ENCODE measurements around the gene DDX49.
"Not testable (repeated sequence)": the region's sequence is repeated elsewhere in the genome, so short reads cannot be mapped to it uniquely, and the experiment has no call there.

Gene DDX49

DNA sequence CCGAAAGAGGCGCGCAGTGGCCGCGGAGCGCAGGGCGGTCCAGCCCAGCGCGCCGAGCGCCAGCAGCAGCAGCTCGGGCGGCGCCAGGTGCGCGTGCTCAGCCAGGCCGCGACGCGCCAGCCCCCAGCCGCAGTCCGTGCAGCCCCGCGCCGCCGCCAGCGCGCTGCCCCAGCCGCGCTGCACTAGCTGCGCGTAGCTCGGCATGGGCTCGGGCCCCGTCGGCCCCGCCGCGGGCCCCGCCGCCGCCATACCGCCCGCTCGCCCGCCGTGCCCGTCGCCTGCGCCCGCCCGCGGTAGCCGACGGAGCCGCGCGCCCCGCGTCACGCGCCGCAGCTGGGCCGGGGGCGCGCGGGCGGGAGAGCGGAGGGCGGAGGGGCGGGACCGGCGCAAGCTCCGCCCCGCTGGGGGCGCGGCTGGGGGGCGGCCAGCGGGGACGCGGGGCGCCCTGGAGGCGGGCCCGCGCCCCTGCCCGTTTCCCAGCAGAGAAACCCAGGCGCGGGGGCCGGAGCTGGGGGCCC lies 23.6 kb upstream of the DDX49 start, which contains the start of gene CERS1:
TSS of gene CERS1 (minus strand) at position 335 of the 518 bp plus-strand sequence. CDS start at position 249, 86 bp downstream.
- DNase-seq, result no peak

DNA sequence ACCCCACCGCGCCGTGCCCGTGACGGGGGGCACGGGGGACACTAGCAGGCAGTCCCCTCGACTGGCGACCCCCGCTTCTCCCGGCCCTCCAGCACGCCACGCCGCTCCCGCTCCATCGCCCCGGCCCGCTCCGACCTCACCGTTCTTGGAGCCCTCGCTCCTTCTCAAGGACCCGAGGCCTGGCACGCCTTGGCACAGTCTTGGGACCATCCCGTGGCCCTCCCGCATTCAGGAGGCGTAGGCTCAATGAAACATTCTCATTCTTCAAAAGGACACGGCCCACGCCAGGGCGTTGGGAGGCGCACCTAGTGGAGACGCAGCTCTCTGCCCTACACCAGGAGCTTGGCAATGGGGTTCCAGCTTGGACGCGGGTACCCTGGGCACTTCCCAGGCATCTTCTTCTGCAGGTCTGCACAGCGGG lies 23.1 kb upstream of the DDX49 start:
- DNase-seq, result no peak

DNA sequence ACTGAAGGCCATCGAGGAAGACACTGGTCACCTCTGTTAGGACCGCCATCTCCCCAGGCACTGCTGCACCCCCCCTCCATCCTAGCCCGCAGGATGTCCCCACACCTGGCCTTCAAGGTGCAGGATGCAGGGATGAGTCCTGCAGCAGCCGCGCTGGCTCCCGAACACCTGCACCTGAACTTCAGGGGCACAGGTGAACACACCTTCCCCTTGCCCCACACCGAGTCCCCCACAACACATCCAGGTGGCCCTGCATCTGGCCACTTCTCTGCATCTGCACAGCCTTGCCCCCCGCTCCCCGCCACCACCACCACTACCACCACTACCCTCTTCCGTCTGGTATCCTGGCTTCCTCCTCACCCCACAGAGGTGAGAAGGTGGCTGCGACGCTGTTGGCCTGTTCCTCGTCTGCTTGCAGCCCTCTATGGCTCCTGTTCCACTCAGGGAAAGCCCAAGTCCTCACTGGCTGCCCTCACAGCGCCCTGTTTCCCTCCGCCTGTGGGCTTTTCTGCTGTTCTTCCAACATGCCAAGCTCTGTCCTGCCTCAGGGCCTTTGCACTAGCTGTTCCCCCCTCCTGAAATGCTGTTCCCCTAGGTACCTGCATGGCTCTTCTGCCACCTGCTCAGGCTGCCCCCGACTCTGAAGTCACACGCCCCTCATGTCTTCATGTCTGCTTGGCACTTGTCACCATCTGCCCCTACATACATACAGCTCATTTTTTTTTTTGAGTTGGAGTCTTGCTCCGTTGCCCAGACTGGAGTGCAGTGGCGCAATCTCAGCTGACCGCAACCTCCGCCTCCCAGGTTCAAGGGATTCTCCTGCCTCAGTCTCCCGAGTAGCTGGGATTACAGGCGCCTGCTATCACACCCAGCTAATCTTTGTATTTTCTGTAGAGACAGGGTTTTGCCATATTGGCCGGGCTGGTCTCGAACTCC lies 22.2 kb upstream of the DDX49 start:
- no peak for DNase-seq

DNA sequence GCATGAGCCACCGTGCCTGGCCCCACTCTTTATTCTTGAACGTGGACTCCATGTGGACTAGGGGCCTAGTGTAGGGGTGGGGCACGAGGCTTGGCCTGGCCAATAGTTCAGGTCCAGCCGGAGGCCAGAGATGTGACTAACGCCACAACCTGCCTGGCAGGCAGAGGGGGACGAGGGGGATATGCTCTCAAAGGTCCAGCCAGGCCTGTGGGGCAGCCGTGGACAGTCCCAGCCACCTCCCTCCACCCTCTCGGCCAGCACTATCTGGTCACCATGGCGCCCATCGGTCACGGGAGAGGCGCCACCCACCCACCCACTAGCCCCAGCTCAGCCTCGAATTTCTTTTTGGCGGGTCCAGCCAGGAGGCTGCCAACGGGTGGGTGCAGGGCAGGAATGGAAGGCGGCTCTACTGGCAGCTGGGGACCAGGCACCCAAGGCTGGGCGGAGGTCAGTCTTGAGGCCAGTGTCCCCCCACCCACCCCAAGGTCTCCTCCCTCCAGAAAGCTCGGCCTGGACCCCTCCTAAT lies 21.4 kb upstream of the DDX49 start:
- DNase-seq, result no peak

DNA sequence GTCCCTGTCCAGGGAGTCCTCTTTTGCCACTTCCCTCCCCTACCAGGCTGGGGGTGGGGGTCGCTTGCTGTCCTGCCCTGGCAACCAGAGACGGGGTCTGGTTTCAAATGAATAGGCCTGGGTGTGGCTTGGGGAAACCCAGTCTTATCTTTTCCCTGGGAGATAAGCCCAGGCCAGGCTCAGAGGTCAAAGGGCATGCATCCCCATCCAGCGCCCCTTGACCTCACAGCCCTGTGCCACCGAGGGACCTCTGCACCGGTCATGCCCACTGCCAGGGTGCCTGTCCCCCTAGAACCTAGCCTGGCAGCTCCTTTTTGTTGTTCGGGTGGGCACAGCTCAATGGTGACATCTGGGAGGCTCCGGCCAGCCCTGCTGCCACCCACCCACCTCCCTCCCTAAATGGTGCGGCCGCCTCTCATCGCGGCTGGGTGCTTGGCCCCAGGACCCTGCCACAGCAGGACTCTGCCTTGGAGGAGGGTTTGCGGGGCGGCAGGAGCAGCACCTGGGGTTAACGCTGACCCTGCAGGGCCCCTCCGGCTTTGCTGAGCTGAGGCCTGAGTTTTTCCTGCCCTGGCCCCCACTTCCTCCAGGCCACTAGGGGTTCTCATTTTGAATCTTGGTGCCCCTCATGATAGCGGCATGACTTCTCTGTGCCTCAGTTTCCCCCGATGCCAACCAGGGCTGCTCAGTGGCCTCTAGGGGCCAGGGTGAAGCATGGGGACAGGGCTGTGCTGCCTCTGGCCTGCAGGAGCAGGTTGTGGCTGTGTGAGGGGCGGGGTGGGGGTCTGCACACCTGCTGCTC lies 20.7 kb upstream of the DDX49 start:
- no peak for DNase-seq

DNA sequence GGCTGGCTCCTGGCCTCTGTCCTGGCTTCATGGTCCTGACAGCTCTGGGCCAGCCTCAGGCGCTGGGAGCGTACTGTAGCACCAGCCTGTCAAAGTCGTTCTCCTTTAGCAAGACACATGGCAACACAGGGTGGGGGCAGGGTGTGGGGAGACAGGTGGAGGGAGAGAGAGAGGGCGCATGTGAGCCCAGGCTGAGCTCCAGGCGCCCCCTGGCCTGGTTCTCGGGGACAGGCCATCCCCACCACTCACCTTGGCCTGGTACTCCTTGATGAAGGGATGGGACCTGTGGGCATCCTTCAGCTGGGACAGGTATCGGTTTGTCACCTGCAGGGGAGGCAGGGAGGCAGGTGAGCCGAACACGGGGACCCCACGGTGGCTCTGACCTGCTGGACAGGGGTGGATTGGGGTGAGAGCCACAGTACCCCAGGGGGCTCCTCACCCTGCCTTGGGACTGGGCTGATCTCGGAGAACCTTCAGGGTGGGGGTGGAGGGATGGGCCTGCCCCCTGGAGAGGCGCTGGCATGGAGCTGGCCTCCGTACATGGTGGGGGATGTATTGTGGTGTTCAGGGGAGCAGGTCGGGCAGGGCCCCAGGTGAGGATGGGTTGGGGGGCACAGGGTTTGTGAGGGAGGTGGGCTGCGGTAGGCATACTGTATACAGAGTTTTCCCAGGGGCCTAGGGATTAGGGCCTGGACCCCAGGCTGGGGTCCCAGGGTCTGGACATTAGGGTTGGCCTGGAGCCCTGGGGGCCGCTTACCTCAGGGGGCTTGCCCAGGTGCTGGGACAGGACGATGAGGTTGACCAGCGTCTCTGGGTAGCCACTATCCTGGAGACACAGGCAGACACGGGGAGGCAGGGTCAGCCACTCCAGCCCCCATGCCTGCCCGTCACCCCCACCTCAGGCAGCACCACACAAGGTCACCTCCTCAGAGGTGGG lies 19.6 kb upstream of the DDX49 start:
- DNase-seq, result no peak

DNA sequence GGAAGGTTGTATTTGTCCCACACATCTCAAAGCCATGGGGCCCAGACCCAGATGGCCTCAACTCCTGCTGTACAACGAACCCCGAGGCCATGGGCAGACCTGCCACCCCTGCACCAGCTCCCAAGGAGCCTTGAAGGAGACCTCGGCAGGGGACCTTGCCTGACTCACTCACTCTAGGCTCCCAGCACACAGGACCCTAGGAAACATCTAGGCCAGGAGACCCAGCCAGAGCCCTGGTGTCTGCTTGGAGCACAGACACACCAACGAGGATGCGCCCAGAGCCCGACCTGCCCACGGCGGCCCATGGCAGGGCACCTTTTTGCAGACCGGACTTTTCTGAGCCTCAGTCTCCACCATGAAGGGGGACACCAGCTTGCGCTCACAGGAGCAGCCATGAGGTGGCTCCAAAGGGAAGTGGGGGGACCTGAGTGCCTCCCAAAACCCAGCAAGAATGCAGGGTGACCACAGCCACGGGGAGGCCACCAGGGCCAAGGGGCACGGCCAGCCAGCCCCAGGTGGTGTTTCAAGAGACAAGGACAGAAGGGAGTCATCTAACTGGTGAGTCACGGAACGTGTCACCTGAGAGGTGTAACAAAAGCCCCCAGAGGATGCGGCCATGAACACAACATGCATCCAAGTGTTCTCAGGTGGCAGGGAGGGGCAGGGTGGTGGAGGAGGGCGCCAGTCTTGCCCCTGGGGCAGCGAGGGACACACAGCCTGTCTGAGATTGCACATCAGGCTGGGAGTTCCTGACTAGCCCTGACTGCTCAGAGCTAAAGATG lies 18.6 kb upstream of the DDX49 start:
- no peak for DNase-seq

DNA sequence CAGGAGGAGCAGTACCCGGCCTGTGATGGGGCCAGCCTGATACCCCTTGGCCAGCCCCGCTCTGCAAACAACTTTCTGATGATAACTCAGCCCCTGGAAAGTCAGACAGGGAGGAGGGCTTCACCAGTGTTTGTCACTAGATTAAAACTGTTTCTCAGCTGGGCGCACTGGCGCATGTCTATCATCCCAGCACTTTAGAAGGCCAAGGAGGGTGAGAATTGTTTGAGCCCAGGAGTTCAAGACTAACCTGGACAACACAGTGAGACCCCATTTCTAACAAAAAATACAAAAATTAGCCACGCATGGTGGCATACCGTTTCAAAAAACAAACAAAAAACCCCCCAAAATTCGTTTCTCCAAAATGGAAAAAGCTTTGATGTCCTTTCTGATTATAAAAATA lies 18.0 kb upstream of the DDX49 start:
- no peak for DNase-seq

DNA sequence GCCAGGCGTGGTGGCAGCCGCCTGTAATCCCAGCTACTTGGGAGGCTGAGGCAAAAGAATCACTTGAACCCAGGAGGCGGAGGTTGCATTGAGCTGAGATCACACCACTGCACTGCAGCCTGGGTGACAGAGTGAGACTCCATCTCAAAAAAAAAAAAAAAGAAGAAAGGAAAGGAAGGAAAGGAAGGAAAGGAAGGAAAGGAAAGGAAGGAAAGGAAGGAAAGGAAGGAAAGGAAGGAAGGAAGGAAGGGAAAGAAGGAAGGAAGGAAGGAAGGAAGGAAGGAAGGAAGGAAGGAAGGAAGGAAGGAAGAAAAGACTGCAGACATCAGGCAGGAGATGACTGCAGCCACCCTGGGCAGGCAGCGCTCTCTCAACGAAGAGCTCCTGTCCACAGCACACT lies 17.0 kb upstream of the DDX49 start:
- not testable (repeated sequence) for DNase-seq

DNA sequence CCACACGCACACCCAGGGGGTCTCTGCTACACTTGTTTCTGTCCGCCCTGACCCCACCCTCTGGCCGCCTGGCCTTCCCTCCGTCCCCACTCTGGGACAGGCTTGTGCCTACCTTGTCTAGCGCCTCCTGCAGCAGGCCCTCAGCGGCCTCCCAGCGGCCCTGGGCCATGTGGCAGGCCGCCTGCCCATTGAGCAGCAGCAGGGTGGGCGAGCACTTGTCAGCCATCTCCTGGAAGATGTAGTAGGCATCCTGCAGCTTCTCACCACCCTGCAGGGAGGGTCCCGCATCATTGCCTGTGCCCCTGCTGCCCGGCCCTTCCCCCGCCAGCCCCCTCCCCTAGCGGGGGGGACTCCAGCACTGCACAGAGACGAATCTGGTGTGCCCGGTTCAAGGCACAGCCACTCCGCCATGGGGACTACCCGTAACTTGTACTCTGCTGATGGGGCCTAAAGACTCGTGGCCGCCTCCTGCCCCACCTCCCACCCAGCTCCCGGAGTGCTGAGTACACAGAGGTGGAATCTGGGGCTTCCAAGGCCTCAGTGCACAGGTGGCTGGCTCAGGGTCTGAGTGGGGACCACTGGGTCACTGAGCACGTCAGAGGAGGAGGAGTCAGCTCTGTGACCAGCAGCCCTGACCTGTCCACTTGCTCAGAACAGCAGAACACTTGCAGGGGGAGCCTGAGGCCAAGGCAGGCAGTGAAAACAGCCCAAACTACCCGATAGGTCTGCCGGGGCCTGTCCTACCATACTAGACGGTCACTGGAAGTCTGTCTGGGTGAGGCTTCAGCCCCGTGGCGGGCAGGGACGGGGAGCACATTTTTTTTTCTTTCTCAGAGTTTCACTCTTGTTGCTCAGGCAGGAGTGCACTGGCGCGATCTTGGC lies 16.1 kb upstream of the DDX49 start:
- DNase-seq, result no peak

DNA sequence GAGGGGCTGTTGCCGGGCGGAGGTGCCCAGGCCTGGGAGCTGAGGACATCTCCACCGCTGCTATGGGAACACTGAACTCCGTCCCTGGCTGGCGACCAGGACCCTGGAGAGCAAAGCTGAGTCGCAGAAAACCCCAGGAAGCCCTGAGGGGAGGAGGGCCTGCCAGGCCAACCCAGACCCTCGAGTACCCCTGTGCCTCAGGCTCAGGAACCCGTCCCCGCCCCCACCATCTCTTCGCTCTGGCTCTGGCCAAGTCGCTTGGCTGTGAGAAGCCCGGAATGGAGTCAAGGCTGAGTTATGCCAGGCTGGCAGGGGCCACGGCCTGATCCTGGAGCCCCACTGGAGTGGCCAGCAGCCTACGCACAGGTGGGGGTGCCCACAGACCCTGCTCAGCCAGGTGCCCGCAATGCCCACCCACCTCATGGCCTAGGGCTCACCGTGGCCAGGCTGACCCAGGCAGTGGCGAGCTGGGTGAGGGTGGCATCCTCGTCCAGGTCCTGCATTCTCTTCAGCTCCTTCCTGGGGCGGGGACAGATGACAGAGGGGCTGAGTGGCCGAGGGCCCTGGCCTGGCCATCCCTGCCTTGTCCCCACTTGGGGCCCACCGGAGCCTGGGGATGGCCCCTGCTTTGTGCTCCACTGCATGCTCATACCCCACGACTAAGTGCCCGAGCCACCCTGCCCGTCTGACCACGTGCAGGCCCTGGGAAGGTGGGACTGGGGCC lies 15.0 kb upstream of the DDX49 start:
- no peak for DNase-seq

DNA sequence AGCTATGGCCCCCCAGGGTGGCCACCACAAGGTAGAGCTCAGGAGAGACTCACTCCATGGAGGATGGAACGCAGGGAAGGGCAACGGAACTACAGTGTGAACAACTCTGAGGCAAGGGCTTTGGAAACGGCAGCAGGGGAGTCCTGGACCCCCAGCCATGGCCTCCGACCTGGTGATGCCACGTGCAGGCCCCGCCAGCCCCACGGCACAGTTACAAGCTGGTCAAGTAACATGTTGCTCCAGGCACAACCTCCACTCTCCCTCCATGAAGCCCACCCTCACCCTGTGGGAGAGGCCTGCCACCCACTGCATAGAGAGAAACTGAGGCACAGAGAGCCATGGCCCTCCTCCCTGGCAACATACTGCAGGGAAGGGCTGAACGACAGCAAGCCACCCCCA lies 14.5 kb upstream of the DDX49 start:
- no peak for DNase-seq

DNA sequence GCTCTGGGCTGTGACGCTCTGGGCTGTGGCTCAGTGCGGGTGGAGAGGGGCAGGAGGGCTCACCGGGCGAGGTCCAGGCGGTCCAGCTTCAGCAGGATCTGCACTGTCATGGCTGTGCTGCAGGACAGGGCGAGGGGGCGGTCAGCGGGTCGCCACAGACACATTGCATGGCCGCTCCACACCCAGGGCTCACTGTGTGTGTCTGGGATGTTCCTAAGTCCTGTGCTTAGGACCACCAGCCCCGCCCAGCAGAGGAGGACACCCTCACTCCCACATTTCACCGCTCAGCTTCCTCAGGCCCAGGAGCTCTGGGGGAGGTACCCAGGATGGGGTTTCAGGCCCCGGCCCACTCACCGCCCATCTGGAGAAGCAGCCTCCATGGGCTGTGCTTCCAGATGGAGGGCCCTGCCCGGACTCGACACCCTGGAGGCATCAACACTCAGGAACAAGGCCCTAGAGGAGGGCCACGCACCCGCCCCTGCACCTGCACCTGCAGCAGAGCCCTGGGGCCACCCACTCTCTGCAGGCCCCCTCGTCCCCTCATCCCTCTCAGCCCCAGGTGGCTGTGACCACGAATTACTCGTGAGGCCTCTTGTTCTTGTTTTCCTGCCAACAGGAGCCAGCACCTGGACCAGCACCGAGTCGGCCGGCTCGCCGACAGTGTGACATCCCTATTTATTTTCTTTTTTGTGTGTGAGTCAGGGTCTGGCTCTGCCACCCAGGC lies 13.8 kb upstream of the DDX49 start:
- DNase-seq, result no peak

DNA sequence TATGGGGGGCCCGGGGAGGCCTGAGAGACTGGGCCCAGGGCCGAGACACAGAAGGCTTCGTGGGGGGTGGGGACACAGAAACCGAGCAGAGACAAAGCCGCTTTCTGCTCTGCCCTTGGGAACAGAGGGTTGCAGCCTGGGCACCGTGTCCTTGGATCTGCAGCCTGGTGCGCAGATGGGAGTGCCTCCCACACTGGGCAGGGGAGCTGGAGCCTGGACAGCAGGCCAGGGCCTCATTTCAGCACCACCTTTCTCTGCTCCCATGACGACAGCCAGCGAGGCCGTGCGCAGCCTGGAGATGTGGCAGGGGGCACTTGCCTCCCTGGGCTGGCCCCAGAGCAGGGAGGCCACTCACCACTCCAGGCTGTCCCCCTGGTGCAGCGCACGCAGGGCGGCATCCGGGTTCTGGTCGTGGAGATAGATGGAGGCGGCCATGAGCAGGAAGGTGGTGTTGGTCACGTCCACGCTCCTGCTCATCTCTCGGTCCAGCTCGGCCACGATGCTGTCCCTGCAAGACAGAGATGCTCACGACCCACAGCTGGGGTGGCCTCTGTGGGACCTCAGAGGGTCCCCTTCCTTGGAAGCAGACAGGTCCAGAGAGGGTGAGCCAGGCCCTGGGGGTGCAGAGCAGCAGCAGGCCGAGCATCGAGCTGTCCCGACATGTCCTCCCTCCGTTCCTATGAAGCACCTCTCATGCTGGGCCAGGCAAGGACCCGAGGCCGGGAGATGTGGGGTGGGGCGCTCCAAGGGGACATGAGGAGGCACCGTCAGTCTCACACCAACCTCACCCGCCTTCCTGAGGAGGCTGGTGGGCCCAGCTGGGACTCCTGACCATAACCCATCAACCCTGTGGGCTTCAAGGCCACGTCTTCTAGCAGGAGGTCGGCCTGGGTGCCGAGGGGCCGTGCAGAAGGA lies 12.7 kb upstream of the DDX49 start:
- DNase-seq, result no peak

DNA sequence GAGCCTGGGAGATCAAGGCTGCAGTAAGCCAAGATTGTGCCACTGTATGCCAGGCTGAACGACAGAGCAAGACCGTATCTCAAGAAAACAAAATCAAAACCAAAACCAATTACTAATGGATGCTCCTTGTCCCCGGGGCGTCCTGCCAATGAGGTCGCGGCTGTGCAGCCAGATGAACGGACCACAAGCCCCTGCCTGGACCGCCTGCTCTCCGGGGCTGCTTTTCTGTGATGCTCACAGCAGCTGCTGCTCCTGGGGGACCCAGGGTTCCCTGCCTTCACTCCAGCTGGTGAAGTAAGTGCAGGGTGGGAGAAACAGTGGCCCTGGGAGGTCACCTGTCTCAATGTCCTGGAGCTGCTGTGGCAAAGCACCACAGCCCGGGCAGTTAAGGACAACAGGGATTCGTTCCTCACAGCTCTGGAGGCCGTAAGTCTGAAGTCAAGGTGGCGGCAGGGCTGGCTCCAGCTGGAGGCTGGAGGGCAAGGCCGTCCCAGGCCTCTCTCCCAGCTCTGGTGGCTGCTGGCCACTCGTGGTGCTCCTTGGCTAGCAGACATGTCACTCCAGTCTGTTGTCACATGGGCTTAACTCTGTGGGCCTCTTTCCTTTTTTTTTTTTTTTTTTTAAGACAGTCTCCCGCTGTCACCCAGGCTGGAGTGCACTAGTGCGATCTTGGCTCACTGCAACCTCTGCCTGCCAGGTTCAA lies 10.4 kb upstream of the DDX49 start:
- no peak for DNase-seq

DNA sequence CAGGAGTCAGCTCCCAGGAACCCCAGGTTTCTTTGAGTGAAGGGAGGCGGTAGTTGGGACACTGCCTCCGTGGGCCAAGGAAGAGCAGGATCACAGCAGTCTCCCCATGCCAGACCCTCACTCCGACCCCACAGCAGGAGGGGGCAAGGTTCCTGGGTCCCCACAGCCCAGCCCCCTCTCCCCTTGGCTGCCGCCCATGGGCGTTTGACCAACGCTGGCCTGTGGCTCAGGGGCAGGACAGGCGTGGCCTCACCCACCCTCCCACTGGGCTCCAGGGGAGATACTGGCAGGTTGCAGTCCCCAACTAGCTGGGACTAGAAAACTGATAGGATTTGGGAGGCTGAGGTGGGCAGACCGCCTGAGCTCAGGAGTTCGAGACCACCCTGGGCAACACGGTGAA lies 9.5 kb upstream of the DDX49 start:
- DNase-seq, result no peak

DNA sequence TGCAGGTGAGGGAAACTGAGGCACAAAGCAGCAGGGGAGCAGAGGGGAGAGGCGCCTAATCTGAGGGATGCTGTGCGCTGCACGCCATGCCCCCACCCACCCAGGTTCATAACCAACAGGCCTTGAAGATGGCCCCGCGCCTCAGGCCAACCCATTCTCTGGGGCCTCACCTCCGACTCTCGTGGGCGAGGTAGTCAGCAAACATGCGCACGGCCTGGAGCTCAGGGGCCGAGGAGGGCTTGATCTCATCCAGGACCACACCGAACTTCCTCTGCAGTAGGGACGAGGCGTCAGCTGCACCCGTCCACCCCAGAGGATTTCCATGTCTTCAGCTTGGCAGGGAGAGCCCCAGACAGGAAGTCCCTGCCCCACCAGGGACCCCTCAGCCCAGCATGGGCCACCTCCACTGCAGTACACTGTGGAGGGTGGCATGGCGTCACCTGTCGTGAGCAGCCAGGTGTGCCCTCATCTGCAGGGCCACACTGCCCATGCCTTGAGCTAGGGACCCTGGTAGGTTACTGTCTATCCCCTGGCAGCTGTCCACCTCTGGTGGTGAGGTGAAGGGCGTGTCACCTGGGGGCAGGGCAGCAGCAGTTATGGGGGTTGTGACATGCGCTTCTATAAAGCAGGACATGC lies 8.6 kb upstream of the DDX49 start:
- DNase-seq, result no peak

Measured in hematopoietic multipotent progenitor cell treated with erythropoietin and hydrocortisone succinate and interleukin-3 and kit ligand, for 8 days (in vitro differentiated cells).